ENCODE results near the gene NTN4.

DNA sequence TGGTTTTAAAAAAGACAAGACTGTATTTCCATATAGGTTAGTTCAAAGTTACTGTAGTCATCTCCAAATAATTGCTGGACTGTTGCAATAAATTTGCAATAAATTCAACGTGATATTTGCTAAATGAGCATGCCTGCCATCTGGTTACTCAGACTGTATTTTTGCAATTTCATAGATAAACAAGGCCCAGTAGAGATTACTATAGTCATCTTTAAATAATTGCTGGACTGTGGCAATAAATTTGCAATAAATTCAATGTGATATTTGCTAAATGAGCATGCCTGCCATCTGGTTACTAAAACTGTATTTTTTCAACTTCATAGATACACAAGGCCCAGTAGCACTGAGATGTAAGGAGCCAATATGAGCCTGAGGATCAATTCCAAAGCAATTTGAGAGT is 5.6 kb downstream of the NTN4 start:
- TF ChIP-seq ZSCAN29 (IDR thresholded peaks at IDR 0.05) (no peak), NFXL1 (IDR thresholded peaks at IDR 0.05; ENCODE audit: borderline replicate concordance) (no peak), EZH2 (IDR thresholded peaks at IDR 0.05; ENCODE audit: borderline replicate concordance, control insufficient read depth, low read depth, low read length) (no peak), BCL11A (IDR thresholded peaks at IDR 0.05; ENCODE audit: low read depth, low read length) (no peak)
- TF ChIP-seq, protein P1, sequence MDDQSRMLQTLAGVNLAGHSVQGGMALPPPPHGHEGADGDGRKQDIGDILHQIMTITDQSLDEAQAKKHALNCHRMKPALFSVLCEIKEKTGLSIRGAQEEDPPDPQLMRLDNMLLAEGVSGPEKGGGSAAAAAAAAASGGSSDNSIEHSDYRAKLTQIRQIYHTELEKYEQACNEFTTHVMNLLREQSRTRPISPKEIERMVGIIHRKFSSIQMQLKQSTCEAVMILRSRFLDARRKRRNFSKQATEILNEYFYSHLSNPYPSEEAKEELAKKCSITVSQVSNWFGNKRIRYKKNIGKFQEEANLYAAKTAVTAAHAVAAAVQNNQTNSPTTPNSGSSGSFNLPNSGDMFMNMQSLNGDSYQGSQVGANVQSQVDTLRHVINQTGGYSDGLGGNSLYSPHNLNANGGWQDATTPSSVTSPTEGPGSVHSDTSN (IDR thresholded peaks at IDR 0.05; ENCODE audit: insufficient replicate concordance, low read depth, low read length) = no peak
- TF ChIP-seq, protein P2, sequence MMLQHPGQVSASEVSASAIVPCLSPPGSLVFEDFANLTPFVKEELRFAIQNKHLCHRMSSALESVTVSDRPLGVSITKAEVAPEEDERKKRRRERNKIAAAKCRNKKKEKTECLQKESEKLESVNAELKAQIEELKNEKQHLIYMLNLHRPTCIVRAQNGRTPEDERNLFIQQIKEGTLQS (IDR thresholded peaks at IDR 0.05; ENCODE audit: borderline replicate concordance, extremely low read depth, low read depth, low read length) = no peak
- TF ChIP-seq, protein P3, sequence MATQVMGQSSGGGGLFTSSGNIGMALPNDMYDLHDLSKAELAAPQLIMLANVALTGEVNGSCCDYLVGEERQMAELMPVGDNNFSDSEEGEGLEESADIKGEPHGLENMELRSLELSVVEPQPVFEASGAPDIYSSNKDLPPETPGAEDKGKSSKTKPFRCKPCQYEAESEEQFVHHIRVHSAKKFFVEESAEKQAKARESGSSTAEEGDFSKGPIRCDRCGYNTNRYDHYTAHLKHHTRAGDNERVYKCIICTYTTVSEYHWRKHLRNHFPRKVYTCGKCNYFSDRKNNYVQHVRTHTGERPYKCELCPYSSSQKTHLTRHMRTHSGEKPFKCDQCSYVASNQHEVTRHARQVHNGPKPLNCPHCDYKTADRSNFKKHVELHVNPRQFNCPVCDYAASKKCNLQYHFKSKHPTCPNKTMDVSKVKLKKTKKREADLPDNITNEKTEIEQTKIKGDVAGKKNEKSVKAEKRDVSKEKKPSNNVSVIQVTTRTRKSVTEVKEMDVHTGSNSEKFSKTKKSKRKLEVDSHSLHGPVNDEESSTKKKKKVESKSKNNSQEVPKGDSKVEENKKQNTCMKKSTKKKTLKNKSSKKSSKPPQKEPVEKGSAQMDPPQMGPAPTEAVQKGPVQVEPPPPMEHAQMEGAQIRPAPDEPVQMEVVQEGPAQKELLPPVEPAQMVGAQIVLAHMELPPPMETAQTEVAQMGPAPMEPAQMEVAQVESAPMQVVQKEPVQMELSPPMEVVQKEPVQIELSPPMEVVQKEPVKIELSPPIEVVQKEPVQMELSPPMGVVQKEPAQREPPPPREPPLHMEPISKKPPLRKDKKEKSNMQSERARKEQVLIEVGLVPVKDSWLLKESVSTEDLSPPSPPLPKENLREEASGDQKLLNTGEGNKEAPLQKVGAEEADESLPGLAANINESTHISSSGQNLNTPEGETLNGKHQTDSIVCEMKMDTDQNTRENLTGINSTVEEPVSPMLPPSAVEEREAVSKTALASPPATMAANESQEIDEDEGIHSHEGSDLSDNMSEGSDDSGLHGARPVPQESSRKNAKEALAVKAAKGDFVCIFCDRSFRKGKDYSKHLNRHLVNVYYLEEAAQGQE (IDR thresholded peaks at IDR 0.05; ENCODE audit: low read depth, low read length) = no peak
- TF ChIP-seq, protein P4, sequence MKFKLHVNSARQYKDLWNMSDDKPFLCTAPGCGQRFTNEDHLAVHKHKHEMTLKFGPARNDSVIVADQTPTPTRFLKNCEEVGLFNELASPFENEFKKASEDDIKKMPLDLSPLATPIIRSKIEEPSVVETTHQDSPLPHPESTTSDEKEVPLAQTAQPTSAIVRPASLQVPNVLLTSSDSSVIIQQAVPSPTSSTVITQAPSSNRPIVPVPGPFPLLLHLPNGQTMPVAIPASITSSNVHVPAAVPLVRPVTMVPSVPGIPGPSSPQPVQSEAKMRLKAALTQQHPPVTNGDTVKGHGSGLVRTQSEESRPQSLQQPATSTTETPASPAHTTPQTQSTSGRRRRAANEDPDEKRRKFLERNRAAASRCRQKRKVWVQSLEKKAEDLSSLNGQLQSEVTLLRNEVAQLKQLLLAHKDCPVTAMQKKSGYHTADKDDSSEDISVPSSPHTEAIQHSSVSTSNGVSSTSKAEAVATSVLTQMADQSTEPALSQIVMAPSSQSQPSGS (IDR thresholded peaks at IDR 0.05; ENCODE audit: low read length) = no peak
- TF ChIP-seq, protein P5, sequence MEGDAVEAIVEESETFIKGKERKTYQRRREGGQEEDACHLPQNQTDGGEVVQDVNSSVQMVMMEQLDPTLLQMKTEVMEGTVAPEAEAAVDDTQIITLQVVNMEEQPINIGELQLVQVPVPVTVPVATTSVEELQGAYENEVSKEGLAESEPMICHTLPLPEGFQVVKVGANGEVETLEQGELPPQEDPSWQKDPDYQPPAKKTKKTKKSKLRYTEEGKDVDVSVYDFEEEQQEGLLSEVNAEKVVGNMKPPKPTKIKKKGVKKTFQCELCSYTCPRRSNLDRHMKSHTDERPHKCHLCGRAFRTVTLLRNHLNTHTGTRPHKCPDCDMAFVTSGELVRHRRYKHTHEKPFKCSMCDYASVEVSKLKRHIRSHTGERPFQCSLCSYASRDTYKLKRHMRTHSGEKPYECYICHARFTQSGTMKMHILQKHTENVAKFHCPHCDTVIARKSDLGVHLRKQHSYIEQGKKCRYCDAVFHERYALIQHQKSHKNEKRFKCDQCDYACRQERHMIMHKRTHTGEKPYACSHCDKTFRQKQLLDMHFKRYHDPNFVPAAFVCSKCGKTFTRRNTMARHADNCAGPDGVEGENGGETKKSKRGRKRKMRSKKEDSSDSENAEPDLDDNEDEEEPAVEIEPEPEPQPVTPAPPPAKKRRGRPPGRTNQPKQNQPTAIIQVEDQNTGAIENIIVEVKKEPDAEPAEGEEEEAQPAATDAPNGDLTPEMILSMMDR (IDR thresholded peaks at IDR 0.05 in 2 of 3, conservative IDR thresholded peaks at IDR 0.05 in 1 of 3; ENCODE audit: control insufficient read depth in 2 of 3, extremely low read depth in 1 of 3, insufficient read depth in 1 of 3, low read depth in 3 of 3, low read length in 3 of 3) = no peak
